ENCODE results near the gene PFDN6. TPM values are rescaled to one million over a fixed set of nuclear protein-coding genes. Genes with fewer than 3 reads are reported as not detected.

PFDN6 gene
- total and polyA plus RNA-seq, 9 of the 15 experiments (the other 6 are each of a cell fraction or from before 2014, with no cell fraction given), result 6.8 to 475 (median 216) TPM

GRCh38 chr6:33248932-33249731 is 40.3 kb upstream of the PFDN6 start (continued):
- TF ChIP-seq, protein P1, sequence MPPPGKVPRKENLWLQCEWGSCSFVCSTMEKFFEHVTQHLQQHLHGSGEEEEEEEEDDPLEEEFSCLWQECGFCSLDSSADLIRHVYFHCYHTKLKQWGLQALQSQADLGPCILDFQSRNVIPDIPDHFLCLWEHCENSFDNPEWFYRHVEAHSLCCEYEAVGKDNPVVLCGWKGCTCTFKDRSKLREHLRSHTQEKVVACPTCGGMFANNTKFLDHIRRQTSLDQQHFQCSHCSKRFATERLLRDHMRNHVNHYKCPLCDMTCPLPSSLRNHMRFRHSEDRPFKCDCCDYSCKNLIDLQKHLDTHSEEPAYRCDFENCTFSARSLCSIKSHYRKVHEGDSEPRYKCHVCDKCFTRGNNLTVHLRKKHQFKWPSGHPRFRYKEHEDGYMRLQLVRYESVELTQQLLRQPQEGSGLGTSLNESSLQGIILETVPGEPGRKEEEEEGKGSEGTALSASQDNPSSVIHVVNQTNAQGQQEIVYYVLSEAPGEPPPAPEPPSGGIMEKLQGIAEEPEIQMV (tag; conservative IDR thresholded peaks at IDR 0.05; ENCODE audit: low read depth), result peak; percentile 53; the same call in 1 of the 2 replicates
- TF ChIP-seq HOMEZ (CRISPR knock-in tag; IDR thresholded peaks at IDR 0.05) (0 out of 2 replicates have a peak, but pooled peaks have one; percentile 5), ASH1L (IDR thresholded peaks at IDR 0.05; ENCODE audit: borderline replicate concordance, low read depth, partially characterized antibody) (no peak), RNF219 (CRISPR knock-in tag; IDR thresholded peaks at IDR 0.05) (no peak), IRF2 (CRISPR knock-in tag; IDR thresholded peaks at IDR 0.05) (no peak), POLR3A (IDR thresholded peaks at IDR 0.05; ENCODE audit: borderline replicate concordance, extremely low read depth, insufficient read depth, insufficient read length) (no peak), NFIC (IDR thresholded peaks at IDR 0.05) (peak; percentile 28), ZFP30 (CRISPR knock-in tag; IDR thresholded peaks at IDR 0.05; ENCODE audit: borderline replicate concordance) (no peak), E2F4 (CRISPR knock-in tag; IDR thresholded peaks at IDR 0.05; ENCODE audit: low read depth) (no peak), IFI16 (CRISPR knock-in tag; IDR thresholded peaks at IDR 0.05) (no peak), CEBPB (tag; IDR thresholded peaks at IDR 0.05) (peak; percentile 49; the same call in 1 of the 2 replicates), CREBBP (IDR thresholded peaks at IDR 0.05; ENCODE audit: low read depth, low read length) (no peak), SRSF3 (IDR thresholded peaks at IDR 0.05; ENCODE audit: insufficient read depth, low read length) (no peak), POLR2AphosphoS2 (IDR thresholded peaks at IDR 0.05; ENCODE audit: low read length) (peak; percentile 96), ZNF445 (CRISPR knock-in tag; IDR thresholded peaks at IDR 0.05; ENCODE audit: low read depth) (peak; percentile 14; the same call in 1 of the 2 replicates)
- TF ChIP-seq, protein P2, sequence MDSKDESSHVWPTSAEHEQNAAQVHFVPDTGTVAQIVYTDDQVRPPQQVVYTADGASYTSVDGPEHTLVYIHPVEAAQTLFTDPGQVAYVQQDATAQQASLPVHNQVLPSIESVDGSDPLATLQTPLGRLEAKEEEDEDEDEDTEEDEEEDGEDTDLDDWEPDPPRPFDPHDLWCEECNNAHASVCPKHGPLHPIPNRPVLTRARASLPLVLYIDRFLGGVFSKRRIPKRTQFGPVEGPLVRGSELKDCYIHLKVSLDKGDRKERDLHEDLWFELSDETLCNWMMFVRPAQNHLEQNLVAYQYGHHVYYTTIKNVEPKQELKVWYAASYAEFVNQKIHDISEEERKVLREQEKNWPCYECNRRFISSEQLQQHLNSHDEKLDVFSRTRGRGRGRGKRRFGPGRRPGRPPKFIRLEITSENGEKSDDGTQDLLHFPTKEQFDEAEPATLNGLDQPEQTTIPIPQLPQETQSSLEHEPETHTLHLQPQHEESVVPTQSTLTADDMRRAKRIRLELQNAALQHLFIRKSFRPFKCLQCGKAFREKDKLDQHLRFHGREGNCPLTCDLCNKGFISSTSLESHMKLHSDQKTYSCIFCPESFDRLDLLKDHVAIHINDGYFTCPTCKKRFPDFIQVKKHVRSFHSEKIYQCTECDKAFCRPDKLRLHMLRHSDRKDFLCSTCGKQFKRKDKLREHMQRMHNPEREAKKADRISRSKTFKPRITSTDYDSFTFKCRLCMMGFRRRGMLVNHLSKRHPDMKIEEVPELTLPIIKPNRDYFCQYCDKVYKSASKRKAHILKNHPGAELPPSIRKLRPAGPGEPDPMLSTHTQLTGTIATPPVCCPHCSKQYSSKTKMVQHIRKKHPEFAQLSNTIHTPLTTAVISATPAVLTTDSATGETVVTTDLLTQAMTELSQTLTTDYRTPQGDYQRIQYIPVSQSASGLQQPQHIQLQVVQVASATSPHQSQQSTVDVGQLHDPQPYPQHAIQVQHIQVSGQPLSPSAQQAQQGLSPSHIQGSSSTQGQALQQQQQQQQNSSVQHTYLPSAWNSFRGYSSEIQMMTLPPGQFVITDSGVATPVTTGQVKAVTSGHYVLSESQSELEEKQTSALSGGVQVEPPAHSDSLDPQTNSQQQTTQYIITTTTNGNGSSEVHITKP (IDR thresholded peaks at IDR 0.05; ENCODE audit: partially characterized antibody), result peak; percentile 65

All from K562 (cell line).